H1 (cell line): Measurements from ENCODE around the gene ABL1. TPM values are rescaled to one million over a fixed set of nuclear protein-coding genes. Genes with fewer than 3 reads are reported as not detected.

Source experiments
- CTCF ChIA-PET: fragments of 300-600 bp; sonication (Branson Sonifier 250); formaldehyde crosslinking; loops from one replicate; lab custom pipeline; 2021; ENCODE audit not compliant: partially characterized antibody; lab: Charles Lee
- POLR2A ChIA-PET: fragments of 300-600 bp; sonication (Branson Sonifier 250); formaldehyde crosslinking; loops from one replicate; lab custom pipeline; 2021; ENCODE audit warnings: inconsistent platforms; ENCODE audit not compliant: partially characterized antibody; lab: Charles Lee
- DNase-seq, 2 experiments: peaks; one replicate each; pipeline versions ENCODE4 v3.0.0 to v3.0.0-alpha.2; 2010 to 2022; ENCODE audit warnings: low spot score in 2 of 2, low read depth in 1 of 2, mixed read lengths in 1 of 2
- FAIRE-seq: peaks from 2 replicates; lab custom pipeline; 2011; peaks lifted over from hg19 to GRCh38; lab: Jason Lieb, UNC
- H2AFZ ChIP-seq: 2 replicates; pipeline ENCODE4 v1.8.1; 2012; ENCODE audit warnings: low read length, inconsistent platforms
- H2AK5ac ChIP-seq: 2 replicates; pipeline ENCODE4 v1.6.1; 2013; ENCODE audit warnings: low read depth, low read length
- H2BK120ac ChIP-seq: replicated peaks from 2 replicates; pipeline ENCODE3; 2013; ENCODE audit warnings: low read depth, low read length, inconsistent platforms
- H2BK12ac ChIP-seq: 2 replicates; pipeline ENCODE4 v1.6.1; 2013; ENCODE audit warnings: low read depth, low read length
- H2BK15ac ChIP-seq: 2 replicates; pipeline ENCODE4 v1.6.1; 2013; ENCODE audit warnings: low read length
- H2BK20ac ChIP-seq: 2 replicates; pipeline ENCODE4 v1.6.1; 2013; ENCODE audit warnings: low read length
- H2BK5ac ChIP-seq: 2 replicates; pipeline ENCODE4 v1.6.1; 2013; ENCODE audit warnings: low read depth, low read length
- H3K14ac ChIP-seq: 2 replicates; pipeline ENCODE4 v1.6.1; 2013; ENCODE audit warnings: inconsistent platforms; ENCODE audit not compliant: insufficient read length
- H3K18ac ChIP-seq: 2 replicates; pipeline ENCODE4 v1.6.1; 2013; ENCODE audit warnings: low read length; ENCODE audit errors: extremely low read depth
- H3K23ac ChIP-seq: 2 replicates; pipeline ENCODE4 v1.6.1; 2013; ENCODE audit warnings: inconsistent platforms; ENCODE audit not compliant: insufficient read length
- H3K23me2 ChIP-seq: 2 replicates; pipeline ENCODE4 v1.6.1; 2013; ENCODE audit warnings: low read depth, low read length
- H3K27ac ChIP-seq: 2 replicates; pipeline ENCODE4 v1.6.1; 2011; ENCODE audit warnings: low read depth, low read length, inconsistent platforms
- H3K27me3 ChIP-seq, 4 experiments: replicated peaks in 1 of 4; 1 replicate in 1 of 4; 2 replicates in 3 of 4; pipeline versions ENCODE4 v1.6.1 to v1.8.1; 2011 to 2013; ENCODE audit warnings: low read length in 3 of 4, mild to moderate bottlenecking in 3 of 4, inconsistent platforms in 2 of 4, mixed read lengths in 2 of 4, moderate library complexity in 1 of 4; ENCODE audit not compliant: control insufficient read depth in 3 of 4, insufficient read depth in 3 of 4; ENCODE audit errors: extremely low read depth in 1 of 4
- H3K36me3 ChIP-seq, 4 experiments: 2 replicates each; pipeline versions ENCODE4 v1.6.1 to v1.8.1; 2011 to 2013; ENCODE audit warnings: mild to moderate bottlenecking in 4 of 4, low read length in 3 of 4, moderate library complexity in 2 of 4, control low read depth in 1 of 4, inconsistent platforms in 1 of 4; ENCODE audit not compliant: insufficient read depth in 4 of 4, control insufficient read depth in 2 of 4
- H3K4ac ChIP-seq: replicated peaks from 2 replicates; pipeline ENCODE3; 2013; ENCODE audit warnings: low read length, low read depth, mixed read lengths, inconsistent platforms; ENCODE audit not compliant: insufficient read length
- H3K4me1 ChIP-seq, 4 experiments: replicated peaks in 1 of 4; 1 replicate in 1 of 4; 2 replicates in 3 of 4; pipeline versions ENCODE4 v1.6.1 to v1.8.1; 2011 to 2013; ENCODE audit warnings: low read length in 3 of 4, inconsistent platforms in 2 of 4, mixed read lengths in 1 of 4; ENCODE audit not compliant: insufficient read depth in 4 of 4, control insufficient read depth in 3 of 4
- H3K4me2 ChIP-seq, 2 experiments: 2 replicates each; pipeline versions ENCODE4 v1.6.1 to v1.8.1; 2011 to 2013; ENCODE audit warnings: low read depth in 2 of 2, low read length in 2 of 2, control low read depth in 1 of 2, inconsistent platforms in 1 of 2, mild to moderate bottlenecking in 1 of 2; ENCODE audit not compliant: insufficient read depth in 1 of 2
- H3K4me3 ChIP-seq, 4 experiments: fragments of 200-600, 300-600 bp in 1 of 4; sonication (generic), shearing (Covaris generic), sonication (Bioruptor Twin) in 1 of 4; 2 replicates each; pipeline versions ENCODE4 v1.5.1 to v1.8.1; 2011 to 2016; ENCODE audit warnings: low read length in 4 of 4, low read depth in 3 of 4, control low read depth in 2 of 4, inconsistent platforms in 2 of 4, mild to moderate bottlenecking in 2 of 4, mixed read lengths in 1 of 4, moderate library complexity in 1 of 4; ENCODE audit not compliant: insufficient read depth in 2 of 4; ENCODE audit errors: extremely low read depth in 1 of 4
- H3K56ac ChIP-seq: replicated peaks from 2 replicates; pipeline ENCODE3; 2013; ENCODE audit warnings: low read depth, mild to moderate bottlenecking, mixed read lengths, low read length, inconsistent platforms; ENCODE audit not compliant: insufficient read length
- H3K79me1 ChIP-seq: 2 replicates; pipeline ENCODE4 v1.6.1; 2013; ENCODE audit warnings: low read depth, low read length, control low read depth
- H3K79me2 ChIP-seq, 2 experiments: 2 replicates each; pipeline versions ENCODE4 v1.6.1 to v1.8.1; 2012 to 2013; ENCODE audit warnings: low read length in 2 of 2, mild to moderate bottlenecking in 2 of 2, inconsistent platforms in 1 of 2; ENCODE audit not compliant: insufficient read depth in 2 of 2, control insufficient read depth in 1 of 2
- H3K9ac ChIP-seq, 4 experiments: replicated peaks in 1 of 4; 1 replicate in 1 of 4; 2 replicates in 3 of 4; pipeline versions ENCODE4 v1.6.1 to v1.8.1; 2011 to 2013; ENCODE audit warnings: low read depth in 3 of 4, low read length in 3 of 4, control low read depth in 2 of 4, mild to moderate bottlenecking in 2 of 4, moderate library complexity in 2 of 4, inconsistent platforms in 1 of 4; ENCODE audit errors: extremely low read depth in 1 of 4
- H3K9me3 ChIP-seq, 2 experiments: 2 replicates each; pipeline versions ENCODE4 v1.6.1 to v1.8.1; 2012 to 2013; ENCODE audit warnings: mild to moderate bottlenecking in 2 of 2, moderate library complexity in 2 of 2, control low read depth in 1 of 2, inconsistent platforms in 1 of 2, low read depth in 1 of 2, low read length in 1 of 2, mixed read lengths in 1 of 2; ENCODE audit not compliant: insufficient read depth in 2 of 2
- H4K20me1 ChIP-seq, 2 experiments: replicated peaks in 1 of 2; 2 replicates each; pipeline versions ENCODE3 to v1.8.1; 2011 to 2013; ENCODE audit warnings: inconsistent platforms in 2 of 2, low read length in 2 of 2, mild to moderate bottlenecking in 1 of 2; ENCODE audit not compliant: insufficient read depth in 2 of 2, control insufficient read depth in 1 of 2
- H4K5ac ChIP-seq: 2 replicates; pipeline ENCODE4 v1.6.1; 2013; ENCODE audit warnings: low read length, low read depth, mixed read lengths, inconsistent platforms; ENCODE audit not compliant: insufficient read length
- H4K8ac ChIP-seq: 2 replicates; pipeline ENCODE4 v1.8.0; 2013; ENCODE audit warnings: mild to moderate bottlenecking, moderate library complexity, low read length, inconsistent platforms; ENCODE audit not compliant: insufficient read depth; ENCODE audit errors: extremely low read depth
- H4K91ac ChIP-seq: replicated peaks from 2 replicates; pipeline ENCODE3; 2013; ENCODE audit warnings: low read length, mixed read lengths, inconsistent platforms; ENCODE audit not compliant: insufficient read length
- CBX8 ChIP-seq: fragments of 300-800, 300-1000 bp; sonication (generic); IDR thresholded peaks from 2 replicates; pipeline ENCODE4 v1.7.1; 2016; ENCODE audit warnings: low read depth, low read length, borderline replicate concordance
- CREB1 ChIP-seq: IDR thresholded peaks from 2 replicates; pipeline ENCODE4 v1.6.1; 2012; ENCODE audit warnings: inconsistent platforms
- CTCF ChIP-seq, 3 experiments: IDR thresholded peaks; 1 replicate in 2 of 3; 2 replicates in 1 of 3; pipeline versions ENCODE4 v1.5.1 to v1.6.1; 2011; ENCODE audit warnings: low read length in 3 of 3, mild to moderate bottlenecking in 3 of 3, inconsistent platforms in 2 of 3, low read depth in 1 of 3, moderate library complexity in 1 of 3; ENCODE audit not compliant: insufficient read depth in 1 of 3; ENCODE audit errors: control extremely low read depth in 1 of 3
- EP300 ChIP-seq, 2 experiments: IDR thresholded peaks; 1 replicate in 1 of 2; 2 replicates in 1 of 2; pipeline ENCODE4 v1.6.1; 2011 to 2012; ENCODE audit warnings: low read depth in 2 of 2, low read length in 2 of 2, mild to moderate bottlenecking in 2 of 2, borderline replicate concordance in 1 of 2, inconsistent platforms in 1 of 2, moderate library complexity in 1 of 2
- NANOG ChIP-seq: IDR thresholded peaks from 2 replicates; pipeline ENCODE4 v1.6.1; 2011; ENCODE audit warnings: low read length, low read depth, mild to moderate bottlenecking, inconsistent platforms; ENCODE audit not compliant: insufficient read depth, poor library complexity, severe bottlenecking
- RBBP5 ChIP-seq: IDR thresholded peaks from 2 replicates; pipeline ENCODE4 v1.7.1; 2012; ENCODE audit warnings: low read depth, mild to moderate bottlenecking, inconsistent platforms, low read length, moderate library complexity, borderline replicate concordance
- TBP ChIP-seq: IDR thresholded peaks from 2 replicates; pipeline ENCODE4 v1.6.1; 2011; ENCODE audit warnings: low read depth, low read length, improper control_type of control experiment
- WGBS, 2 experiments: shearing (Covaris generic) in 1 of 2; methylation state at CpG; one replicate each; pipeline versions ENCODE4 v1.1.6 to v1.1.7; 2013 to 2015; ENCODE audit warnings: low lambda C conversion rate in 2 of 2, mixed read lengths in 2 of 2, inconsistent platforms in 1 of 2, low coverage in 1 of 2, missing lambda C conversion rate in 1 of 2; ENCODE audit not compliant: insufficient replicate concordance in 2 of 2, insufficient coverage in 1 of 2, insufficient read length in 1 of 2; ENCODE audit errors: extremely low coverage in 1 of 2, missing lambda C conversion rate in 1 of 2; 5-methylcytosine and 5-hydroxymethylcytosine counted together
- polyA plus RNA-seq, 7 experiments: library from polyadenylated mRNA; depleted of rRNA in 3 of 7; stranded (reverse) in 5 of 7; unstranded in 2 of 7; fragments of >200 nt in 5 of 7; fragments of 200-250 nt in 2 of 7; gene quantifications; 1 replicate in 5 of 7; 2 replicates in 1 of 7; 4 replicates in 1 of 7; pipeline versions ENCODE4 v1.2.1 to v1.2.3, GENCODE V29; 2011 to 2013; ENCODE audit warnings: missing spikeins in 2 of 7, mixed read lengths in 2 of 7
- total RNA-seq: library from RNA; stranded (reverse); fragmentation: NEBNext Ultra II Directional; extraction: Animal tissue kit (Norgen Biotek cat#: 25700); gene quantifications from 2 replicates; pipeline ENCODE4 v1.2.1, GENCODE V29; 2021

Gene ABL1
- total and polyA plus RNA-seq, 2 of the 8 experiments (the other 6 are each of a cell fraction or from before 2014, with no cell fraction given), result 35.3 to 104 TPM

- no peak overlapping the region for H2BK12ac ChIP-seq
- ChIA-PET POLR2A (interaction anchor here (0.7 to 1.9 kb wide), 5 partner anchors 11 to 104 kb away, joined by 3 to 7 read pairs (median 4); partner anchors contain the start of gene ABL1), CTCF (interaction anchor here (0.8 to 2.9 kb wide), 15 partner anchors 9 to 345 kb away, joined by 3 to 8 read pairs (median 5); no protein-coding TSS in a partner anchor)
- H3K23ac ChIP-seq, result no peak overlapping the region
- peaks cover 0 to 13% of the 10 kb centered on the region in 2 experiments; a peak in 2 of 4 replicates for H3K79me2 ChIP-seq
- no peak overlapping the region for H3K14ac ChIP-seq
- H3K56ac ChIP-seq, result no peak overlapping the region
- 89% methylated on average over 1 of the region's 1 CpG; no CpG with 5 or more reads in 1 of the 2 experiments for WGBS, 2 experiments
- H3K79me1 ChIP-seq, result no peaks in the 10 kb centered on the region
- no peak overlapping the region for H2BK20ac ChIP-seq
- peaks cover 0 to 2% of the 10 kb centered on the region in 2 experiments; a peak in 1 of 4 replicates for H3K9me3 ChIP-seq
- H2BK120ac ChIP-seq, result no peak overlapping the region
- no peak overlapping the region for H3K9ac ChIP-seq
- no peak overlapping the region for H3K4me3 ChIP-seq
- H3K36me3 ChIP-seq, result no peaks in the 10 kb centered on the region
- no peak overlapping the region for H2AFZ ChIP-seq
- no peak overlapping the region for H3K27ac ChIP-seq
- H4K91ac ChIP-seq, result no peak overlapping the region
- H4K20me1 ChIP-seq, result no peaks in the 10 kb centered on the region
- H3K23me2 ChIP-seq, result no peaks in the 10 kb centered on the region
- H2BK5ac ChIP-seq, result no peak overlapping the region
- H3K4me2 ChIP-seq, result no peak overlapping the region
- H2AK5ac ChIP-seq, result no peak overlapping the region
- no peak overlapping the region for H2BK15ac ChIP-seq
- no peak overlapping the region for H4K5ac ChIP-seq
- FAIRE-seq, result no peak
- DNase-seq, result no peak
- H3K4me1 ChIP-seq, result peaks cover 0 to 5% (median 2%) of the 10 kb centered on the region in 4 experiments; a peak in 4 of 7 replicates
- H4K8ac ChIP-seq, result no peak overlapping the region
- H3K18ac ChIP-seq, result no peak overlapping the region
- TF ChIP-seq TBP, result no peak
- TF ChIP-seq CTCF (IDR thresholded peaks at IDR 0.05; ENCODE audit: control extremely low read depth in 1 of 3, insufficient read depth in 1 of 3, low read depth in 1 of 3, low read length in 3 of 3), result no peak
- TF ChIP-seq RBBP5, result no peak
- TF ChIP-seq CREB1, result no peak
- TF ChIP-seq CBX8, result no peak
- TF ChIP-seq EP300 (IDR thresholded peaks at IDR 0.05; ENCODE audit: borderline replicate concordance in 1 of 2, low read depth in 2 of 2, low read length in 2 of 2), result no peak
- no peak for TF ChIP-seq NANOG
- TF ChIP-seq, all 59 proteins: peak for 0
- Histone ChIP-seq H3K4ac (no peak overlapping the region), H3K27me3 (no peaks in the 10 kb centered on the region)
Observed at GRCh38 chr9:130805510-130806326, 29.3 kb upstream of the ABL1 start.
